ENCODE measurements around the gene NPDC1.

Gene NPDC1

DNA sequence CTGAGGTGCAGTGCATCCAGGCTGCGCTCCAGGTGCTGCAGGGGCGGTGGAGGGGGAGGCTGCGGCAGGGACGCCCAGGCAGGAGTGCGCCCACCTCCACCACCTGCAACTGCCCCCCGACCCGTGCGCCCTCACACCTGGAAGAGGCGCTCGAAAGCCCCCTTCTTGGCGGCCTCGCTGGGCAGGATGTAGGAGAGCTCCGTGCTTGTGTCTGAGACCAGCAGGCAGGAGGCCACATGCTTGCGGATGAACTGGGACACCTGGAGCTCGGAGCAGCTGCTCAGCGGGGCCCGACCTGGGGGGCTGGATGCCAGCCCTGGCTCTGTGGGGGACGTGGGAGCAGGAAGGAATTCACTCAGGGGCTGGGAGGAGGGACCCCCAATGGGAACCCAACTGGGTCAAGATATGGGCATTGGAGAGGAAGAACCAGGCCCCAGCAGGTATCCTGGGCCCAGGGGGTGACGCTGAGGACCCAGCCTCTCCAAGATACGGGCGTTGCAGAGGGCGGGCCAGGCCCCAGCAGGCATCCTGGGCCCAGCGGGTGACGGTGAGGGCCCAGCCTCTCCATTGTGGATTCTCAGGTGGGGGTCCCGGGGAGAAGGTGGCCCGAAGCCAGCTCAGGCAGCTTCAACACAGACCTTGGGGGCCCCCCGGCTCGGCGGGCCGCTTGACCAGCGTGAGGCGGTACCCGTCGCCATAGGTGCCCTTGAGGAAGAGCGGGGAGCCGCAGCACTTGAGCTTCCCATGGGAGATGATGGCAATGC, 31.0 kb downstream of the NPDC1 start:
- TF ChIP-seq, protein P1, sequence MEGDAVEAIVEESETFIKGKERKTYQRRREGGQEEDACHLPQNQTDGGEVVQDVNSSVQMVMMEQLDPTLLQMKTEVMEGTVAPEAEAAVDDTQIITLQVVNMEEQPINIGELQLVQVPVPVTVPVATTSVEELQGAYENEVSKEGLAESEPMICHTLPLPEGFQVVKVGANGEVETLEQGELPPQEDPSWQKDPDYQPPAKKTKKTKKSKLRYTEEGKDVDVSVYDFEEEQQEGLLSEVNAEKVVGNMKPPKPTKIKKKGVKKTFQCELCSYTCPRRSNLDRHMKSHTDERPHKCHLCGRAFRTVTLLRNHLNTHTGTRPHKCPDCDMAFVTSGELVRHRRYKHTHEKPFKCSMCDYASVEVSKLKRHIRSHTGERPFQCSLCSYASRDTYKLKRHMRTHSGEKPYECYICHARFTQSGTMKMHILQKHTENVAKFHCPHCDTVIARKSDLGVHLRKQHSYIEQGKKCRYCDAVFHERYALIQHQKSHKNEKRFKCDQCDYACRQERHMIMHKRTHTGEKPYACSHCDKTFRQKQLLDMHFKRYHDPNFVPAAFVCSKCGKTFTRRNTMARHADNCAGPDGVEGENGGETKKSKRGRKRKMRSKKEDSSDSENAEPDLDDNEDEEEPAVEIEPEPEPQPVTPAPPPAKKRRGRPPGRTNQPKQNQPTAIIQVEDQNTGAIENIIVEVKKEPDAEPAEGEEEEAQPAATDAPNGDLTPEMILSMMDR (IDR thresholded peaks at IDR 0.05): no peak
- H3K27me3 ChIP-seq: no peaks in the 10 kb centered on the region
- no peak overlapping the region for H3K27ac ChIP-seq
- H3K9me3 ChIP-seq: no peaks in the 10 kb centered on the region
- no peaks in the 10 kb centered on the region for H3K4me1 ChIP-seq (ENCODE audit: control insufficient read depth in 1 of 2, insufficient read depth in 1 of 2, low read depth in 1 of 2, low read length in 1 of 2)
- H3K4me3 ChIP-seq (ENCODE audit: low read depth in 1 of 2, low read length in 1 of 2): no peak overlapping the region
- peaks cover 96% of the 10 kb centered on the region for H3K36me3 ChIP-seq

DNA sequence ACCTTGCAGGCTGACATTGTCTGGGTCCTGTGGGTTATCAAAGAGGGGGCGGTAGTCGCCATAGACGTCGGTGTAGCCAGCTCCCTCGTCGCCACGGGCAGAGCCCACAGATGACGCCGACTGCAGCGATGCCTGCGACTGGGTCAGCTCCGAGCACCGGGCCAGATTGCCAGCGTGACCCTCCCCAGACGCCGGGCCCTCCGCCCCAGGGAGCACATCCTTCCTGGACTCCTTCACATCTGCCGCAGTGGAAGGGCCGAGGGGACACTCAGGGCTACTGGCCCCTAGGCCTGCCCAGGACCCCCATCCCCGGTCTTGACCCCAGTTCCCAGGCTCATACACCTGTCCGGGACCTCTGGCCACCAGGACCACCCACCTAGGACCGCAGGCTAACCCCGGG, 31.8 kb downstream of the NPDC1 start:
- H3K36me3 ChIP-seq: peaks cover 98% of the 10 kb centered on the region
- H3K9me3 ChIP-seq: no peaks in the 10 kb centered on the region
- H3K27ac ChIP-seq: no peak overlapping the region
- TF ChIP-seq, protein P1 (IDR thresholded peaks at IDR 0.05): no peak
- H3K4me1 ChIP-seq (ENCODE audit: control insufficient read depth in 1 of 2, insufficient read depth in 1 of 2, low read depth in 1 of 2, low read length in 1 of 2): no peaks in the 10 kb centered on the region
- no peak overlapping the region for H3K4me3 ChIP-seq (ENCODE audit: low read depth in 1 of 2, low read length in 1 of 2)
- H3K27me3 ChIP-seq: no peaks in the 10 kb centered on the region

DNA sequence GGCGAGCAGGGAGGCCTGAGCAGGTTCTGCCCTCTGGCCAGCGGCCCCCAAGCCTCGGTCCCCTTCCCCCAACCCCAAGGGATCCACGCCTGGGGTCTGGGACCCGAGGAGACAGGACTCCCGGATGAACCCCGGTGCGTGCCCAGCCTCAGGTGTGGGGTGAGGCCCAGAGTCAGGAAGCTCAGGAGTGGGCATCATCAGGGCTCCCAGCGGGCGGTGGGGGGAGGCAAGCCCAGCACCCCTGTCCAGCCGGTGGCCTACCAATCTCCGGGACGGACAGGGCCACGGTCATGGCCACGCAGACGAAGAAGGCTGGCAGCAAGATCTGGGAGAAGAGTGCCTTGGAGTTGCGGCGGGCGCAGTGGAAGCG, 32.4 kb downstream of the NPDC1 start:
- no peaks in the 10 kb centered on the region for H3K27me3 ChIP-seq
- H3K4me1 ChIP-seq (ENCODE audit: control insufficient read depth in 1 of 2, insufficient read depth in 1 of 2, low read depth in 1 of 2, low read length in 1 of 2): no peaks in the 10 kb centered on the region
- TF ChIP-seq, protein P1 (IDR thresholded peaks at IDR 0.05): no peak
- no peaks in the 10 kb centered on the region for H3K9me3 ChIP-seq
- H3K4me3 ChIP-seq (ENCODE audit: low read depth in 1 of 2, low read length in 1 of 2): no peak overlapping the region
- H3K27ac ChIP-seq: no peak overlapping the region
- peaks cover 98% of the 10 kb centered on the region for H3K36me3 ChIP-seq

DNA sequence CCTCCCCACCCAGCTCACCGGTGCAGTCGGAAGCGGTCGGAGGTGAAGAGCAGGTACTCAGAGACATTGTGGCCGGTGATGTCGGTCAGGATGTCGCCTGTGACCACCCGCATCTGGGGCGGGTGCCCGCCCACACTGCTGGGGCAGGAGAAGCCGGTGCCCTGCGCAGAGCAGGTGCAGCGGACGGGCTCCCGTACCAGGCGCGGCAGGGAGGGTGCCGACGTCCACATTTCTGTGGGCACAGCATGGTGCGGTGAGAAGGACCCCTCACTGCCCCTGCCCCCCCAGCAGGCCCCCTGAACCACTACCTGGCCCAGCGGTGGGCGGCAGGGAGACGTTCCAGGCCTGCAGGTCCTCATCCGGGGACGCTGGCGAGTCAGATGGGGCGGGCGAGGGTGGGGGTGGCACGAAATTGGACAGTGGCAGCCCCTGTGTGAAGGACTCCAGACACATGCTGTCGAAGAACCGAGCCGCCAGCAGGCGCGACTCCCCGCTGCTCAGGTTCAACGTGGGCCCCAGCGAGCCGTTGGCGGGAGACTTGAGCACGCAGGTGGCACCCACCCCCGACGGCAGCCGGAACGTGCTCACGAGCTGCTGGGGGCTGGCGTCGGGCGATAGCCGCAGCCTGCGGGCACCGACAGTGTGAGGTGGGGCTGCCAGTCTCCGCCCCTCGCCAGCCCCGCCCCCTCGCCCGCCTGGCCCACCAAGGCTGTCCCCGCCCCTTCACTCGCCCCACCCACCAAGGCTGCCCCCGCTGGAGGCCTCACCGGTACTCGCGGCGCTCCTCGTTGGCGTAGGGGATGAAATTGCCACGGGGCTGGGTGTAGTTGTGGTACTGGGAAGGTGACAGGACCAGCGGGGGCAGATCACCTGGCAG, 33.0 kb downstream of the NPDC1 start:
- H3K36me3 ChIP-seq: peaks cover 100% of the 10 kb centered on the region
- TF ChIP-seq, protein P1 (IDR thresholded peaks at IDR 0.05): no peak
- H3K27ac ChIP-seq: no peak overlapping the region
- no peaks in the 10 kb centered on the region for H3K4me1 ChIP-seq (ENCODE audit: control insufficient read depth in 1 of 2, insufficient read depth in 1 of 2, low read depth in 1 of 2, low read length in 1 of 2)
- no peaks in the 10 kb centered on the region for H3K27me3 ChIP-seq
- no peak overlapping the region for H3K4me3 ChIP-seq (ENCODE audit: low read depth in 1 of 2, low read length in 1 of 2)
- no peaks in the 10 kb centered on the region for H3K9me3 ChIP-seq

DNA sequence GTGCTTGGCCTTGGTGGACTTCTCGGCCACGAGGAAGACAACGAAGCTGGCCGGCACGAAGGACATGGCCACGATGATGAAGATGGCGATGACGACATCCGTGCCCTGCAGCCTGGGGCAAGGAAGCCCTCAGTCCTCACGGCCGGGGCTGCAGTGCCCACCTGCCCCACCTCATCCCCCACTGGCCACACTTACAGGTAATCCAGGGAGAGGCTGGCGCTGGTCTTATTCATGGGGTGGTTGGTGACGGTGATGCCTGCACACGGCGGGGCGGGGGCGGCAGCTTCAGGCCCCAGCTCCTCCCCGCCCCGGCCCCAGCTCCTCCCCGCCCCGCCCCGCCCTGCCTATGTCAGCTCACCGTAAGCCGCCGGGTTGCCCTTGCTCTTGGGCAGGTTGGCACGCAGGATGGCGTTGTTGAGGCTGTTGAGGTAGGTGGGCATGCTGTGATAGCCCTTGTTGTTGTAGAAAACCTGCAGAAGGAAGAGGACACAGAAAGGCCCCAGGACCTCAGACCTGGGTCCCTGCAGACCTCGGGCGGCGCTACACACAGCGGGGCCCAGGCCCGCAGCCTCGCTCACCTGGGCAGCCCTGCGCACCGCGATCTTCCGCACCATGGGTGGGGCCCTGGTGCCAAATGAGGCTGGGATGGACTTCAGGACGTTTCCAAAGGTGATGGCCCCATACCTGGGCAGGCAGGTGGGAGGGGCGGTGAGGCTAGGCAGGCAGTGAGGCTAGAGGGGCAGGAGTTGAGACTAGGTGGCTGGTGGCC, 33.9 kb downstream of the NPDC1 start:
- no peak overlapping the region for H3K4me3 ChIP-seq (ENCODE audit: low read depth in 1 of 2, low read length in 1 of 2)
- H3K27ac ChIP-seq: no peak overlapping the region
- H3K36me3 ChIP-seq: peaks cover 100% of the 10 kb centered on the region
- TF ChIP-seq, protein P1 (IDR thresholded peaks at IDR 0.05): no peak
- H3K27me3 ChIP-seq: no peaks in the 10 kb centered on the region
- no peaks in the 10 kb centered on the region for H3K4me1 ChIP-seq (ENCODE audit: control insufficient read depth in 1 of 2, insufficient read depth in 1 of 2, low read depth in 1 of 2, low read length in 1 of 2)
- no peaks in the 10 kb centered on the region for H3K9me3 ChIP-seq
